Gastrocnemius medialis (tissue), 4 donors: ENCODE results near the gene WNT9A. TPM values are rescaled to one million over a fixed set of nuclear protein-coding genes. Genes with fewer than 3 reads are reported as not detected.
"Not testable (repeated sequence)": the region's sequence is repeated elsewhere in the genome, so short reads cannot be mapped to it uniquely, and the experiment has no call there.

Experiments
- ATAC-seq, 2 donors: fragments of 150-250 bp; one replicate each; pipeline ENCODE4 v1.9.1; 2016
- DNase-seq, 2 donors: peaks; one replicate each; pipeline ENCODE4 v3.0.0-alpha.2; 2019
- H3K27ac ChIP-seq, 4 donors: fragments of 200-600 bp; sonication (generic); 1 replicate in 1 of 4; 2 replicates in 3 of 4; pipeline ENCODE4 v1.5.1; 2016 to 2018; ENCODE audit warnings: mild to moderate bottlenecking in 2 of 4, moderate library complexity in 1 of 4
- H3K27me3 ChIP-seq, 3 donors: fragments of 200-600 bp; sonication (generic) in 2 of 3; 1 replicate in 1 of 3; 2 replicates in 2 of 3; pipeline versions ENCODE4 v1.5.1 to v1.6.0; 2016 to 2019; ENCODE audit warnings: mild to moderate bottlenecking in 1 of 3, moderate library complexity in 1 of 3
- H3K36me3 ChIP-seq, 2 donors: fragments of 200-600 bp; sonication (generic) in 1 of 2; one replicate each; pipeline ENCODE4 v1.5.1; 2017 to 2018
- H3K4me1 ChIP-seq, 2 donors: fragments of 200-600 bp; sonication (generic) in 1 of 2; one replicate each; pipeline ENCODE4 v1.5.1; 2016 to 2017; ENCODE audit warnings: mild to moderate bottlenecking in 2 of 2
- H3K4me3 ChIP-seq, 4 donors: fragments of 200-600 bp; sonication (generic) in 3 of 4; 1 replicate in 1 of 4; 2 replicates in 3 of 4; pipeline ENCODE4 v1.5.1; 2016 to 2019; ENCODE audit warnings: mild to moderate bottlenecking in 2 of 4
- H3K9me3 ChIP-seq, 3 donors: fragments of 200-600 bp; sonication (generic) in 2 of 3; 1 replicate in 1 of 3; 2 replicates in 2 of 3; pipeline ENCODE4 v1.5.1; 2016 to 2019
- CTCF ChIP-seq, 5 experiments: fragments of 450-650 bp in 3 of 5; fragments of 200-600 bp in 2 of 5; sonication (generic) in 2 of 5; IDR thresholded peaks in 4 of 5; conservative IDR thresholded peaks in 1 of 5; 1 replicate in 4 of 5; 2 replicates in 1 of 5; pipeline ENCODE4 v1.5.1; 2016 to 2019; ENCODE audit warnings: antibody characterized with exemption in 5 of 5, mild to moderate bottlenecking in 3 of 5, moderate library complexity in 3 of 5
- POLR2A ChIP-seq, 2 donors: fragments of 450-650 bp; IDR thresholded peaks; one replicate each; pipeline ENCODE4 v1.6.1; 2017; ENCODE audit warnings: antibody characterized with exemption in 2 of 2, mild to moderate bottlenecking in 2 of 2, moderate library complexity in 2 of 2
- in situ Hi-C, 4 donors: fragments of 200-750 bp; cut with MboI; loops; one replicate each; pipeline versions ENCODE4 v1.15.0 to v1.8.0; 2017; ENCODE audit warnings: low sequenced_read_pairs in 4 of 4
- intact Hi-C: fragments of 100-400 bp; cut with DNase I; formaldehyde crosslinking; loops from one replicate; pipeline ENCODE4 v1.15.1; 2023; ENCODE audit warnings: low total_unique reads
- total RNA-seq, 4 donors: library from RNA; depleted of rRNA; stranded (reverse); fragments of >200 nt; gene quantifications; one replicate each; pipeline versions ENCODE4 v1.1.0 to v1.2.3, GENCODE V29; 2016

WNT9A gene
- total RNA-seq, 4 donors from 2014 or later, result 6.8 to 29.4 (median 15.5) TPM

- no peak for ATAC-seq
- Histone ChIP-seq H3K27me3 (no peaks in the 10 kb centered on the region), H3K9me3 (no peaks in the 10 kb centered on the region), H3K27ac (no peak overlapping the region), H3K4me3 (no peak overlapping the region), H3K36me3 (no peaks in the 10 kb centered on the region), H3K4me1 (no peaks in the 10 kb centered on the region)
- TF ChIP-seq POLR2A (IDR thresholded peaks at IDR 0.05), result no peak
- TF ChIP-seq CTCF (IDR thresholded peaks at IDR 0.05 in 4 of 5, conservative IDR thresholded peaks at IDR 0.05 in 1 of 5), result no peak
- intact Hi-C loops (no loop called here), in situ Hi-C loops (no loop called here)
- DNase-seq, result no peak
These were observed 37.1 kb downstream of the WNT9A start for GRCh38 chr1:227910511-227911153.

- in situ Hi-C loops, DNase-seq, intact Hi-C loops, H3K9me3 ChIP-seq, H3K36me3 ChIP-seq, H3K27ac ChIP-seq, ATAC-seq, H3K27me3 ChIP-seq, H3K4me1 ChIP-seq, H3K4me3 ChIP-seq: not testable (repeated sequence)
These were observed 37.8 kb downstream of the WNT9A start for GRCh38 chr1:227909923-227910328.

- in situ Hi-C loops (no loop called here), intact Hi-C loops (no loop called here)
These were observed 38.5 kb downstream of the WNT9A start for GRCh38 chr1:227909188-227909587.

GRCh38 chr1:227908359-227908758 lies 39.4 kb downstream of the WNT9A start:
- intact Hi-C loops (no loop called here), in situ Hi-C loops (no loop called here)
- Histone ChIP-seq H3K9me3 (no peaks in the 10 kb centered on the region), H3K27ac (no peak overlapping the region), H3K36me3 (no peaks in the 10 kb centered on the region), H3K4me3 (no peak overlapping the region), H3K4me1 (no peaks in the 10 kb centered on the region), H3K27me3 (no peaks in the 10 kb centered on the region)
- TF ChIP-seq POLR2A (IDR thresholded peaks at IDR 0.05), result no peak
- TF ChIP-seq CTCF (IDR thresholded peaks at IDR 0.05 in 4 of 5, conservative IDR thresholded peaks at IDR 0.05 in 1 of 5), result no peak
- DNase-seq (no peak), ATAC-seq (no peak)

More at GRCh38 chr1:227909188-227909587, 38.5 kb downstream of the WNT9A start:
- DNase-seq (no peak), ATAC-seq (no peak)
- Histone ChIP-seq H3K9me3 (no peaks in the 10 kb centered on the region), H3K4me1 (no peaks in the 10 kb centered on the region), H3K27ac (no peak overlapping the region), H3K27me3 (no peaks in the 10 kb centered on the region), H3K4me3 (no peak overlapping the region), H3K36me3 (no peaks in the 10 kb centered on the region)
- no peak for TF ChIP-seq CTCF (IDR thresholded peaks at IDR 0.05 in 4 of 5, conservative IDR thresholded peaks at IDR 0.05 in 1 of 5)
- no peak for TF ChIP-seq POLR2A (IDR thresholded peaks at IDR 0.05)

- ATAC-seq (no peak), DNase-seq (no peak)
- no peak overlapping the region for H3K4me3 ChIP-seq
- no peaks in the 10 kb centered on the region for H3K36me3 ChIP-seq
- H3K27ac ChIP-seq, result no peak overlapping the region
- no peaks in the 10 kb centered on the region for H3K9me3 ChIP-seq
- intact Hi-C loops, result no loop called here
- TF ChIP-seq POLR2A (IDR thresholded peaks at IDR 0.05), result no peak
- TF ChIP-seq CTCF (IDR thresholded peaks at IDR 0.05 in 4 of 5, conservative IDR thresholded peaks at IDR 0.05 in 1 of 5), result no peak
- no peaks in the 10 kb centered on the region for H3K4me1 ChIP-seq
- no peaks in the 10 kb centered on the region for H3K27me3 ChIP-seq
- in situ Hi-C loops, result no loop called here
These were observed 40.2 kb downstream of the WNT9A start for GRCh38 chr1:227907439-227908015.
